Spinal cord (tissue), 10 donors: Measurements from ENCODE around the gene SUZ12. TPM values are rescaled to one million over a fixed set of nuclear protein-coding genes. Genes with fewer than 3 reads are reported as not detected.
"Not testable (repeated sequence)": the region's sequence is repeated elsewhere in the genome, so short reads cannot be mapped to it uniquely, and the experiment has no call there.

Experiments used
- DNase-seq, 6 donors: peaks; one replicate each; pipeline versions ENCODE4 v3.0.0 to v3.0.0-alpha.2; 2013 to 2015; ENCODE audit warnings: low spot score in 6 of 6, low read depth in 4 of 6
- H3K27ac ChIP-seq: one replicate; pipeline ENCODE4 v1.5.1; 2013; ENCODE audit warnings: low read depth, low read length, control low read depth
- H3K27me3 ChIP-seq: one replicate; pipeline ENCODE4 v1.6.1; 2013; ENCODE audit warnings: low read length; ENCODE audit not compliant: control insufficient read depth, insufficient read depth
- H3K36me3 ChIP-seq: one replicate; pipeline ENCODE4 v1.6.1; 2013; ENCODE audit warnings: low read length; ENCODE audit not compliant: control insufficient read depth, insufficient read depth
- H3K4me1 ChIP-seq: one replicate; pipeline ENCODE4 v1.6.1; 2013; ENCODE audit warnings: low read length; ENCODE audit not compliant: control insufficient read depth, insufficient read depth
- H3K4me3 ChIP-seq: one replicate; pipeline ENCODE4 v1.5.1; 2013; ENCODE audit warnings: low read depth, low read length, control low read depth
- H3K9me3 ChIP-seq: one replicate; pipeline ENCODE4 v1.6.1; 2013; ENCODE audit warnings: low read length; ENCODE audit not compliant: control insufficient read depth, insufficient read depth
- WGBS: methylation state at CpG from one replicate; pipeline ENCODE4 v1.1.5; 2013; ENCODE audit warnings: missing lambda C conversion rate; ENCODE audit not compliant: insufficient coverage; 5-methylcytosine and 5-hydroxymethylcytosine counted together
- polyA plus RNA-seq, 2 donors: library from polyadenylated mRNA; unstranded; fragments of 120-200 nt; gene quantifications; one replicate each; pipeline ENCODE4 v1.2.1, GENCODE V29; 2013; ENCODE audit not compliant: insufficient read length in 2 of 2
- total RNA-seq, 2 donors: library from RNA; depleted of rRNA in 1 of 2; stranded (reverse); fragments of 120-200 nt in 1 of 2; fragments of >200 nt in 1 of 2; gene quantifications; one replicate each; pipeline versions ENCODE4 v1.2.3 to v1.2.4, GENCODE V29; 2013 to 2014
- donor health status: healthy.

The SUZ12 gene
- total and polyA plus RNA-seq, 4 donors, result 17.3 to 39.4 (median 25.8) TPM

DNA sequence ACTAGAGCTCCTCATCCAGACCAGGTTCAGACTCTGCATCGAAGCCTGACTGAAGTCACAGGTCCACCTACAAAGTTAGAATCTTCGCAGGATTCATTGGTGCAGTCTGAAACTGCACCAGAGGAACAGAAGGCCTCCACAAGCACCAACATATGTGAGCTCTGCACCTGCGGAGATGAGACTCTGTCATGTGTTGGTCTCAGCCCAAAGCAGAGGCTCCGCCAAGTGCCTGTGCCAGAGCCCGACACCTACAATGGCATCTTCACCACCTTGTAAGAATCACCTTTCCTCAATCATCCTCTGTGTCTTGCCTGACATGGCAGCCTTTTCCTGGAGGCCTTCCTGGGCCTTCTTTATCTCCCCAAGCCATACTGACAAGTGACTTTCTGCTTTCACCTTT lies 85.7 kb downstream of the SUZ12 start:
- not testable (repeated sequence) for H3K27ac ChIP-seq, H3K4me3 ChIP-seq, H3K4me1 ChIP-seq, H3K27me3 ChIP-seq, H3K9me3 ChIP-seq, DNase-seq
- whole genome bisulfite sequencing, result 93% methylated on average over 2 of the region's 5 CpGs
- H3K36me3 ChIP-seq, result peaks cover 23% of the 10 kb centered on the region

DNA sequence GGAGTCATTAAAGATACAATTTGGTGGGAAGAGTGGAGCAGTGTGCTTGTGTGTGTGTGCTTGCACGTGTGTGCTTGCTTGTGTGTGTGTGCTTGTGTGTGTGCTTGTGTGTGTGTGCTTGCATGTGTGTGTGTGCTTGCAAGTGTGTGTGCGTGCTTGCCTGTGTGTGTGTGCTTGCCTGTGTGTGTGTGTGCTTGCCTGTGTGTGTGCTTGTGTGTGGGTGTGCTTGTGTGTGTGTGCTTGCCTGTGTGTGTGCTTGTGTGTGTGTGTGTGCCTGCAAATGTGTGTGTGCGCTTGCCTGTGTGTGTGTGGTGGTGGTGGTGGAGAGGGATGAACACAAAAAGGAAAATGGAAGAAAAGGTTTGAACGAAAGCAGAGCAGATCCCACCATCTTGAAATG lies 90.5 kb downstream of the SUZ12 start:
- not testable (repeated sequence) for H3K27ac ChIP-seq, DNase-seq, H3K4me1 ChIP-seq, H3K4me3 ChIP-seq, H3K36me3 ChIP-seq, H3K27me3 ChIP-seq, H3K9me3 ChIP-seq
- WGBS, result 88% methylated on average over 3 of the region's 4 CpGs

DNA sequence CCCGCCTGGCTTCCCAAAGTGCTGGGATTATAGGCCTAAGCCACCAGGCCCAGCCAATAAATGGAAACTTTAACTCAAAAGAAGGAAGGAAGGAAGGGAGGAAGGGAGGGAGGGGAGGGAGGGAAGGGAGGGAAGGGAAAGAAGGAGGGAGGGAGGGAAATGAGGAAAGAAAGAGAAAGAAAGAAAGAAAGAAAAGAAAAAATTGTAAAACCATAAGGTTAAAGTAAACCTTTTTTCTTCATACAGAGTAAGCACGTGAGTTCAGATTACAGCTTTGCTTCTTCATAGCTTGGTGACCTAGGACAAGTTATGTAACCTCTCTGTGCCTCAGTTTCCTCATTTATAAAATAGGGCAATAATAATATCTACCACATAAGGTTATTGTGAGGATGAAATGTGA lies 96.4 kb downstream of the SUZ12 start:
- no CpG with 5 or more reads among the region's 2 CpGs for WGBS
- Histone ChIP-seq H3K9me3 (no peaks in the 10 kb centered on the region), H3K27ac (no peak overlapping the region), H3K4me3 (no peak overlapping the region), H3K36me3 (peaks cover 20% of the 10 kb centered on the region), H3K27me3 (no peaks in the 10 kb centered on the region), H3K4me1 (no peaks in the 10 kb centered on the region)
- no peak for DNase-seq

DNA sequence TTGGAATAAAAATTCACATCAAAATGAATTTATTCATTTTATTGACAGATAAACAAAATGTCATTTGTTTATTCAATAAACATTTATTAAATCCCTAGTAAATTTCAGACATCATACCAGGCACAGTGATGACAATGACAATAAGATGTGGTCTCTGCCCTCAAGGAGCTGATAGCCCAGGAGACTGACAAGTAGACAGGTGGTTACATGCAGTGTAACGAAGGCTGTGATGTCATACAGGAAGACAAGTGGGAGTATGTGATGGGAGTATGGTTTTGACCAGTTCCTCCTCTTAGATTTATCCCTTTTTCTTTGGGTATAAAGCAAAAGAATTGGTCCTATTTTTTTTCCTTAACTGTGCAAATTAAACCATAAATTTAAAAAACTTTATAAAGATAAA lies 97.0 kb downstream of the SUZ12 start:
- H3K4me3 ChIP-seq, H3K27me3 ChIP-seq, H3K4me1 ChIP-seq, H3K27ac ChIP-seq, DNase-seq, H3K9me3 ChIP-seq: not testable (repeated sequence)
- no CpG with 5 or more reads among the region's 1 CpG for WGBS
- H3K36me3 ChIP-seq, result peaks cover 25% of the 10 kb centered on the region

DNA sequence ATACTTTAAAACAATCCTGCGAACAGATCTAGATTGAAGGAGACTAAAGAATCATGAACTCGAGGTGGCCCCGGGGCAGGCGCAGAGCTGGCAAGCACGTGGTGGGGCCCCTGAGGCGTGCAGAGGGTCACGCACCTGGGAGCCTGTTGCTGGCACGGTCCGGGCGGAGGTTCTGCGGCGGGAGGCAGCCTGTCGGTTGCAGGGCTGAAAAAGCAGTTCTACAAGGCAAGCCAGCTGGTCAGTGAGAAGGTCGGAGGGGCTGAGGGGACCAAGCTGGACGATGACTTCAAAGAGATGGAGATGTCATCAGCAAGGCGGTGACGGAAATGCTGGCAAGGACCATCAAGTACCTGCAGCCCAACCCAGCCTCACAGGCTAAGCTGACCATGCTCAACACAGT lies 103.4 kb downstream of the SUZ12 start:
- not testable (repeated sequence) for H3K27ac ChIP-seq, H3K9me3 ChIP-seq, H3K4me1 ChIP-seq, H3K27me3 ChIP-seq, DNase-seq, H3K4me3 ChIP-seq
- 98% methylated on average over 17 of the region's 17 CpGs for WGBS
- H3K36me3 ChIP-seq, result peaks cover 44% of the 10 kb centered on the region

DNA sequence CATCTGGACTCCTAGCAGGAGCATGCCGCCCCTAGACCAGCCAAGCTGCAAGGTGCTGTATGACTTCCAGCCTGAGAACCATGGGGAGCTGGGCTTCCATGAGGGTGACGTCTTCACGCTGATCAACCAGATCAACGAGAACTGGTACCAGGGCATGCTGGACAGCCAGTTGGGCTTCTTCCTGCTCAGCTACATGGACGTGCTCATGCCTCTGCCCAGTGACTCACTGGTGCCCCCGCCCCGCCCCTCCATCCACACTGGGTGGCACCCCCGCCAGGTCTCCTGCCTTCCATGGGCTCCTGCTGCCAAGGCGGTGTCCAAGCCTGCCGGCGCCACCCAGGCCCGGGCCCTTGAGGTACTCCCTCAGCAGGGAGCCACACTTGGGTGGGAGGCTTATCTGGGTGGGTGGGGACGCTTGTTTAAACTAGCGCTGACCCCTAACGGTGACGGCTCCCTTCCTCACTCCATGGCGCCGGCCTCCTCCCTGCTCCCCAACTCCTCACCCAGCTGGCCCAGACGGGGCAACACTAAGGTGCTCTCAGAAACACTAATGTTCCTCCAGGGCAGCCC lies 104.6 kb downstream of the SUZ12 start:
- not testable (repeated sequence) for H3K27ac ChIP-seq, H3K4me3 ChIP-seq, H3K4me1 ChIP-seq, H3K27me3 ChIP-seq, H3K9me3 ChIP-seq, DNase-seq
- WGBS, result 97% methylated on average over 15 of the region's 19 CpGs
- peaks cover 38% of the 10 kb centered on the region for H3K36me3 ChIP-seq

DNA sequence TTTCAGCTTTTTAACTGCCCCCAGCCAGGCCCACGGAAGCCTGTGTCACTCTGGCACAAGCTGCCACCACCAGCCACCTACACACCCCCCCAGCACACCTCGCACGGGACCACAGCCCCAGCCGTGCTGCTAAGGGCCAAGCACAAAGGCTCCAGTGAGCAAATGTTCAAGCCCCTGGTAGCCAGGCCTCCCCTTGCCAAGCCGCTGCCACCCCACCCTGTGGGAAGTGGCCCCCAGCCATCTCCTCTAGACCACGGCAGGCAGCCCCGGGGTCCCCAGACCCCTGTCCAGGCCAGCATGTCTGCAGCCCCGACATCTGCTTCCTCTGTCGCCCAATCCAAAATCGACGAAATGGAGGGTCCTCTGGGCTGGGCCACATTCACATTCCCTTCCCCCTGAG lies 105.5 kb downstream of the SUZ12 start:
- not testable (repeated sequence) for H3K4me3 ChIP-seq, H3K9me3 ChIP-seq, DNase-seq, H3K27me3 ChIP-seq, H3K27ac ChIP-seq, H3K4me1 ChIP-seq
- whole genome bisulfite sequencing, result 88% methylated on average over 4 of the region's 11 CpGs
- peaks cover 32% of the 10 kb centered on the region for H3K36me3 ChIP-seq

DNA sequence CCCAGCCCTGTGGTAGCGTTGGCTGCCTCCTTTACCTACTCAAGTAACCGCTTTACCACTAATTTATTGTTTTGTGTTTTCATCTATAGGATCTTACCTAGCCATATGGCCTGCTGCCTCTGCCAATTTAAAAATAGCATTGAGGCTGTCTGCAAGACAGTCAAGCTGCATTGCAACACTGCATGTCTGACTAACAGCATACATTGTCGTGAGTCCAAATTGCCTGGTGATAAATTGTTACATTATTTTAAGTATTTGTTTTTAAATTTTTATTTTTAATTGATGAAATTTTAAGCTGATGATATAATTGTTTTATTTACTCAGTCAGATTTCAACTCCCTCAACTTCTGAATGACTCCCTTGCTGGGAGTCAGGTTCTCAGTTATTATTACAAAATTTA lies 108.8 kb downstream of the SUZ12 start:
- H3K4me1 ChIP-seq, H3K4me3 ChIP-seq, H3K27ac ChIP-seq, H3K27me3 ChIP-seq, H3K9me3 ChIP-seq: not testable (repeated sequence)
- peaks cover 17% of the 10 kb centered on the region for H3K36me3 ChIP-seq
- DNase-seq, result peak in 1 of 6 donors; percentile 49
- no CpG with 5 or more reads among the region's 3 CpGs for WGBS

DNA sequence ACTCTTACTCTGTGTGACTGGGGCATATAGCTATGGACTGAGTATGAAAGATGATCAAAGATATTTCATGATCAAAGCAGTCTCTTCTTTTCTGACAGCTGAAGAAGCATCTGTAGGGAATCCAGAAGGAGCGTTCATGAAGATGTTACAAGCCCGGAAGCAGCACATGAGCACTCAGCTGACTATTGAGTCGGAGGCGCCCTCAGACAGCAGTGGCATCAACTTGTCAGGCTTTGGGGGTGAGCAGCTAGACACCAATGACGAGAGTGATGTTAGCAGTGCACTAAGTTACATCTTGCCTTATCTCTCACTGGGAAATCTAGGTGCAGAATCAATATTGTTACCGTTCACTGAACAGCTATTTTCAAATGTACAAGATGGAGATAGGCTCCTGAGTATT lies 110.9 kb downstream of the SUZ12 start:
- not testable (repeated sequence) for H3K4me1 ChIP-seq, H3K27me3 ChIP-seq, H3K27ac ChIP-seq, DNase-seq, H3K4me3 ChIP-seq, H3K36me3 ChIP-seq, H3K9me3 ChIP-seq
- WGBS, result 92% methylated on average over 4 of the region's 6 CpGs
